Caco-2 (cell line): ENCODE measurements around the gene DSC1. TPM values are rescaled to one million over a fixed set of nuclear protein-coding genes. Genes with fewer than 3 reads are reported as not detected.

Experiments
- BruUV-seq: library from RNA; stranded (reverse); fragments of 400-500 nt; replicated peaks from 2 replicates; lab custom pipeline; 2021; lab: Mats Ljungman, UMichigan
- CTCF ChIA-PET: fragments of 300-600 bp; sonication (Branson Sonifier 250); formaldehyde crosslinking; loops from one replicate; lab custom pipeline; 2022; ENCODE audit warnings: antibody characterized with exemption; lab: Charles Lee
- POLR2A ChIA-PET: fragments of 300-600 bp; sonication (Branson Sonifier 250); formaldehyde crosslinking; loops from one replicate; lab custom pipeline; 2022; ENCODE audit warnings: antibody characterized with exemption; lab: Charles Lee
- DNase-seq, 2 experiments: peaks; one replicate each; pipeline versions ENCODE4 v3.0.0 to v3.0.0-alpha.2; 2020 to 2022
- H3K27me3 ChIP-seq: replicated peaks from 2 replicates; pipeline ENCODE4 v1.6.0; 2011; ENCODE audit warnings: low read length; ENCODE audit not compliant: control insufficient read depth, insufficient read depth
- H3K36me3 ChIP-seq: 2 replicates; pipeline ENCODE4 v1.5.1; 2011; ENCODE audit warnings: low read length; ENCODE audit not compliant: control insufficient read depth, insufficient read depth
- H3K4me1 ChIP-seq: fragments of 250-450 bp; sonication (Bioruptor Pico); 2 replicates; pipeline ENCODE4 v1.5.1; 2020; ENCODE audit warnings: mild to moderate bottlenecking
- H3K4me3 ChIP-seq: 2 replicates; pipeline ENCODE4 v1.5.1; 2011; ENCODE audit warnings: low read depth, mild to moderate bottlenecking, control low read depth, low read length
- H3K9me3 ChIP-seq: fragments of 250-450 bp; sonication (Bioruptor Pico); 2 replicates; pipeline ENCODE4 v1.5.1; 2020; ENCODE audit warnings: mild to moderate bottlenecking, moderate library complexity
- H3K27ac Mint-ChIP-seq: one replicate; pipeline ENCODE4 v1.8.0; 2022; ENCODE audit warnings: mixed read lengths; ENCODE audit not compliant: unreplicated experiment
- H3K27me3 Mint-ChIP-seq: one replicate; pipeline ENCODE4 v1.8.0; 2022; ENCODE audit warnings: mixed read lengths; ENCODE audit not compliant: insufficient read depth, unreplicated experiment
- H3K36me3 Mint-ChIP-seq: one replicate; pipeline ENCODE4 v1.8.0; 2022; ENCODE audit warnings: mild to moderate bottlenecking, mixed read lengths; ENCODE audit not compliant: insufficient read depth, unreplicated experiment
- H3K4me1 Mint-ChIP-seq: one replicate; pipeline ENCODE4 v1.8.0; 2022; ENCODE audit warnings: low read depth, mixed read lengths; ENCODE audit not compliant: unreplicated experiment
- H3K4me3 Mint-ChIP-seq: one replicate; pipeline ENCODE4 v1.8.0; 2022; ENCODE audit warnings: mild to moderate bottlenecking, moderate library complexity, mixed read lengths; ENCODE audit not compliant: unreplicated experiment
- H3K9me3 Mint-ChIP-seq: one replicate; pipeline ENCODE4 v1.8.0; 2022; ENCODE audit warnings: mixed read lengths; ENCODE audit not compliant: unreplicated experiment
- CTCF ChIP-seq, 2 experiments: fragments of 200-600 bp in 1 of 2; IDR thresholded peaks; 1 replicate in 1 of 2; 2 replicates in 1 of 2; pipeline versions ENCODE4 v1.5.1 to v1.8.0; 2011 to 2022; ENCODE audit warnings: antibody characterized with exemption in 1 of 2, control low read depth in 1 of 2, inconsistent platforms in 1 of 2, low read depth in 1 of 2, low read length in 1 of 2, mild to moderate bottlenecking in 1 of 2, moderate library complexity in 1 of 2; ENCODE audit not compliant: insufficient read depth in 1 of 2, severe bottlenecking in 1 of 2, unreplicated experiment in 1 of 2
- intact Hi-C: fragments of 100-400 bp; cut with micrococcal nuclease; formaldehyde crosslinking; loops from one replicate; pipeline ENCODE4 v1.10.0; 2022; ENCODE audit not compliant: unreplicated experiment
- total RNA-seq: library from RNA; stranded (reverse); gene quantifications from 2 replicates; pipeline ENCODE4 v1.2.3, GENCODE V29; 2022

DSC1 gene
- total RNA-seq, 1 experiment from 2014 or later = 0.11 TPM

DNA sequence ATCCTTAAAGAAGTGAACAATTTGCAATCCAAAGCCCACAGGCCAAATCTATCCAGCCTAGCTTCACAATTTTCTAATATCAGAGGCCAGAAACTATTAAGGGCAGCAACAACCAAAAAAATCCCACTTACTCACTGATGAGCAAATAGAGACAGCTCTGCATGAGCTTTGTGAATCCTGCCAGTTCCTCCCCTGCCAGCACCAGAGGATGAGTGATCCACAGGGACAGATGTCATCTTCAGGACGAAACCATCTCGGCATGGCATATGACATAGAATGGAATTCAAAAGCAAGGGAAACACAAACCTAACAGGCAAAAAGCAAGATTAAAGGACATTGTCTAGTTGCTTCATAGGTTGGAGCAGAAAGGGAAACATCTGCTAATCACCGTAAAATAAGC is 58.2 kb downstream of the DSC1 start:
- Mint-ChIP-seq H3K4me1 (peaks cover 10% of the 10 kb centered on the region), H3K36me3 (peaks cover 6% of the 10 kb centered on the region), H3K27ac (no peak overlapping the region), H3K4me3 (no peak overlapping the region), H3K27me3 (no peaks in the 10 kb centered on the region), H3K9me3 (no peaks in the 10 kb centered on the region)
- Histone ChIP-seq H3K9me3 (no peaks in the 10 kb centered on the region), H3K4me3 (no peak overlapping the region), H3K27me3 (no peaks in the 10 kb centered on the region), H3K4me1 (no peaks in the 10 kb centered on the region), H3K36me3 (no peaks in the 10 kb centered on the region)
- no peak for TF ChIP-seq CTCF (IDR thresholded peaks at IDR 0.05; ENCODE audit: insufficient read depth in 1 of 2, low read depth in 1 of 2, low read length in 1 of 2, severe bottlenecking in 1 of 2, unreplicated experiment in 1 of 2)
- ChIA-PET POLR2A (no interaction called here), CTCF (no interaction called here)
- BruUV-seq = no TSS peak
- no peak for DNase-seq
- intact Hi-C loops = no loop called here

DNA sequence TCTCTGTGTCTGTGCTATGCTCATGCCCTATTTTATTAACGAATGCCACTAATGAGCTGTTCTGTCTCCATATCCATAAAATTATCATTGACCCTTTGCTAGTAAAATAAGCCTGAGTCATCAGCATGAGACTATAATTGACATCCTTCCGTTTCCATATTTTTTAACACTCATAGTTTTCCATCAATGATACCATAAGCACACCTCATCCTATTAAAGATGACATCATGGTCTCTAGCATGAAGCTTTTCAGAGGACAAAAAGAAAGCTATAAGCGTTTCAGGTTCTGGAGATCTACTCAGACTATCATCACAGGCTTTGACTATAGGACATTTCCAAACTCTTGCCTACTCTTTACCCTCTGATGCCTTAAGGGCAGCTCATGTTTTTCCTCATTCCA is 59.2 kb downstream of the DSC1 start:
- H3K36me3 Mint-ChIP-seq = peaks cover 6% of the 10 kb centered on the region
- BruUV-seq = no TSS peak
- intact Hi-C loops = no loop called here
- Histone ChIP-seq H3K4me1 (no peaks in the 10 kb centered on the region), H3K36me3 (no peaks in the 10 kb centered on the region), H3K9me3 (no peaks in the 10 kb centered on the region), H3K27me3 (no peaks in the 10 kb centered on the region), H3K4me3 (no peak overlapping the region)
- H3K4me3 Mint-ChIP-seq = peak overlapping the region; percentile 54
- ChIA-PET POLR2A (interaction anchor here (0.5 kb wide), 1 partner anchor 208 kb away, joined by 3 read pairs; no protein-coding TSS in a partner anchor), CTCF (no interaction called here)
- no peaks in the 10 kb centered on the region for H3K9me3 Mint-ChIP-seq
- DNase-seq = no peak
- no peak overlapping the region for H3K27ac Mint-ChIP-seq
- no peaks in the 10 kb centered on the region for H3K27me3 Mint-ChIP-seq
- TF ChIP-seq CTCF (IDR thresholded peaks at IDR 0.05; ENCODE audit: insufficient read depth in 1 of 2, low read depth in 1 of 2, low read length in 1 of 2, severe bottlenecking in 1 of 2, unreplicated experiment in 1 of 2) = no peak
- peaks cover 17% of the 10 kb centered on the region for H3K4me1 Mint-ChIP-seq

DNA sequence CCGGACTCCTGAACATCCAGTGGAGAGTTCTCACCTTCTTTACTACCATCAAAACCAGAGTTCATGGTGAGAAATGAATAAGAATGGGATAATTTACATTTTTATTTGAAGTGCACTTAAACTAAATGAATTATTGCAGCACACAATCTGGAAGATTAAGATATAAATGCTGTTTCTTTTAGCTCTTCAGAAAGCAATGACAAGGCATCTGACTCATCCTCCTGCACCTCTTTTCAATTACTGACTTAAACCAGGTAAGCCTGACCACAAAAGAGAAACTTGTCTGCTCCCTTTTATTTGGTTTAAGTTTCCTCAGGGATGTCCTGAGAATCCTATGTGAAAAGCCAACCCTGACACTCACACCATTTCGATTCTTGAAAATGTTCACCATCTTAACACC is 59.7 kb downstream of the DSC1 start:
- POLR2A ChIA-PET = interaction anchor here (0.5 kb wide), 1 partner anchor 208 kb away, joined by 3 read pairs; no protein-coding TSS in a partner anchor
- no peak for DNase-seq
- TF ChIP-seq CTCF (IDR thresholded peaks at IDR 0.05; ENCODE audit: insufficient read depth in 1 of 2, low read depth in 1 of 2, low read length in 1 of 2, severe bottlenecking in 1 of 2, unreplicated experiment in 1 of 2) = no peak
- H3K27ac Mint-ChIP-seq = no peak overlapping the region
- no peaks in the 10 kb centered on the region for H3K27me3 Mint-ChIP-seq
- H3K27me3 ChIP-seq = no peaks in the 10 kb centered on the region
- peaks cover 6% of the 10 kb centered on the region for H3K36me3 Mint-ChIP-seq
- no peaks in the 10 kb centered on the region for H3K9me3 Mint-ChIP-seq
- H3K4me3 Mint-ChIP-seq = peak overlapping the region; percentile 83
- CTCF ChIA-PET = no interaction called here
- no TSS peak for BruUV-seq
- peaks cover 17% of the 10 kb centered on the region for H3K4me1 Mint-ChIP-seq
- peak overlapping the region; percentile 69; the same call in 1 of the 2 replicates for H3K4me3 ChIP-seq
- no peaks in the 10 kb centered on the region for H3K4me1 ChIP-seq
- no peaks in the 10 kb centered on the region for H3K9me3 ChIP-seq
- H3K36me3 ChIP-seq = no peaks in the 10 kb centered on the region
- intact Hi-C loops = no loop called here
